Cerebellar nuclear complex (tissue), 1 donor: ENCODE results near the gene AGAP3.

Experiments used
- DNase-seq, 2 experiments: peaks; one replicate each; lab custom pipeline; 2025; lab: John Stamatoyannopoulos, UW

AGAP3 gene

DNA sequence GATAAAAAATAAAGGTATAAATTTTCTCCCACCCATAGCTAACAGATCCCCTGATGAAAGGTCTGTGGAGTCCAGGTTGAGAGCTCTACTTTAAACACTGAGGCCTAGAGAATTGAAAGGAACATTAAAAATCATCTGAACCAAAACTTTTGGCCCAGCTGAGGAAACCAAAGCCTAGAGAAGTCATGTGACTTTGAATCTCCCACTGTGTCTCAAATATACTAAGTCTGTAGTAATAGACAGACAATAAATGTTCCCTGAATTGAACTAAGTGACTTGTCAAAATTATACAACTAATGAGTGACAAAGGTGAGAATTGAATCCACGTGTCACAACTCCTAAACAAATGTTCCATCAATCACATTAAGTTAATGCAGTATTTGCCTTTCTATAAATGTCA lies 75.5 kb downstream of the AGAP3 start:
- no peak for DNase-seq

DNA sequence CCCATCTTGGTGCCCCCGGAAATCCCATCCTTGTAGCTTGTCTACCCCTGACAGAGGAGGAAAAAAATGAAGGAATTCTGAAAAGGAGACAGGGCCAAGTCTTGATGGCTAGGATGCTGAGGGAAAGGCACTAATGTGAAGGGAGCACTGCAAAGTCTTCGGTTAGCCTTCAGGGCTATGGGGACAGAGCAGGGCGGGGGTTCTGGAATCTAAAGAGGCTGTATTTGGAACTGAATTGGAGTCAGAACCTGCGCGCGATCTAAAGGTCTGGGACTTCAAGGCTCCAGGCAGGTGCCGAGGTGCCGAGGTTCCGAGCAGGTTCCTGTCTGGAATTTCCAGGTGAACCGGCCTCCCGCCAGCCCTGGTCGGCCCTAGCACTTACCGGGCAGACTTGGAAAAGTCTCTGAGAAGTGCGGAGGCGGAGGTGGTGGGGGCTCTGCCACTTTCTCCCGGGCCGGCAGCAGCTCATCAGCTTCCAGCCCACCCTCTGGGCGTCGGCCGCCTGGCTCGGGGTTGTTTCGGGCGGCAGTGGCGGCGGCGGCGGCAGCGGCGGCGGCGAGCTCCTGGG lies 80.4 kb downstream of the AGAP3 start:
- no peak for DNase-seq

GRCh38 chr7:151167197-151167961 lies 81.1 kb downstream of the AGAP3 start, which contains the start of gene GBX1:
Gene GBX1 (minus strand): TSS chr7:151167694. CDS start chr7:151167548, 146 bp downstream.
- DNase-seq: no peak

- DNase-seq: no peak
Measured at GRCh38 chr7:151168003-151168786, 81.9 kb downstream of the AGAP3 start.

- no peak for DNase-seq
Measured at GRCh38 chr7:151168787-151169162, 82.5 kb downstream of the AGAP3 start.

GRCh38 chr7:151172273-151173141 lies 86.2 kb downstream of the AGAP3 start:
- peak in 1 of 2 experiments; percentile 3 for DNase-seq

DNA sequence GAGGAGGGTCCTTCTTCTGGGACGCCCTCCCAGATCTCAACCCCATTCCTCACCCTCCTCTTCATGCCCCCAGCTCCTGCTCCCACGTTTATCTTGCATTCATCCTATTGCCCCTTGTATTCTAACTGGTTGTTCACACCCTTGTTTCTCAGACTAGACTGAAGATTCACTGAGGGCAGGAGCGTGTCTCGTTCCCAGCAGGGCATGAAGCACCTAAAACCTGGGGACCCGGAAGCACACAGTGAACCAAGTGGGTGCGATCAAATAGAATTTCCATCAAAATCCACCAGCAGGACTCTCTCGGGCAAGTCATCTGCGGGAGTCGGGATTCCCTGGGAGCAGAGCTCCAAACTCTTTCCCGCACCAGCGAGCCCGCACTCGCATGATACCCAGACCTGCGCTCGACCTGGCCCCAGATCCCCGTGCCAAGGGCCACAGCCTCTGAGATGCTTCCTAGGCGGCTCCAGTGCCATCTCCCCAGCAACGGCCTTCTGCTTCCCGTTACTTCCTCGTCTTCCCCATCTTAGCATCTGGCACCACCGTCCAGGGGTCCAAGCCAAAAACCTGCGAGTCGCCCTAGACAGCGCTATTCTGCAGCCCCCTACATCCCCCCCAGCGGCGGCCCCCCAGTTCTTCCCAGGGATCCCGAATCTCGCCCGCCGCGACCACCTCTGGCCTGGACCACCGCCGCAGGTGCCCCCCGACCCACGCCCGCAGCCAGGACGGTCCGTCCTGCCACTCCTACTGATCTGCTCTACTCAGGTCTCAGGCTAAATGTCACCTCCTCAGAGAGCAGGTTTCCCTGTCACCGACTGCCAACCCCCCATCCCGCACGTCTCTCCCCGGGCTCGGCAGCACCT lies 87.3 kb downstream of the AGAP3 start:
- DNase-seq: no peak

DNA sequence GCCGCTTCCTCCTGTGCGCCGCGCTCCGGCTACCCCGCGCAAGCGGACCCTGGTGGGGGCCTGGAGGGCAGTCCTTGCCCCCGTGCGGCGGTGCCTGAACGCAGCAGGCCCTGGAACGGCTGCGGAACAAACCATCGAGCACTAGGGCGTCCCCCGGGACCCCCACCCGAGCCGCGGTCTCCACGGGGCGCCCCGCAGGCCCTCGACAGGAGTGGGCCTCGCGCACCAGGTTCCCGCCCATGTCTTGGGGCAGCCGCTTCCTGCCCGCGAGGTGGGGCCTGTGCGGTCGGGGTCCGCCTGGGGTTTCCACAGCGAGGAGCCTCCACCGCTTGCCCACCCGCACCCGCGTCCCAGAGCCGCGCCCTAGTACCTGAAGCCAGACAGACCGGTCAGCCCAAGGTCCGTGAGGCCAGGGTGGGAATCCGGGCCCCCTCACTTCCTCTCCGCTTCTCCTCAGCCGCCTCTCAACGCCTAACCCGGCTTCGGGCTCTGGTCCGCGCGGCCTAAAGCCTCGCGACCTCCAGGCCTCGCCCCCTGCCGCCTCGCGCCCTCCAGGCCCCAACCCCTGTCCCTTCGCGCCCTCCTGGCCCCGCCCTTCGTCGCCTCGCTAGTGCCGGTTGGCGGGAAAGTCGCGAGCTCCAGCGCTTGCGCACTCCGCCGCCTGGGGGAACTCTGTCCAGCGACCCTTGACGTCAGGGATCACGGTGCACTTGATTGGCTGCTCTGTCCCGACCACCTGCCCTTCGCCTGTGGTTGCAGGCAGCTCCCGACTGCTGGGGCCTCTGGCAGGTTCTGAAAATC lies 88.2 kb downstream of the AGAP3 start:
- no peak for DNase-seq

GRCh38 chr7:151175047-151175792 lies 88.9 kb downstream of the AGAP3 start:
- no peak for DNase-seq

DNA sequence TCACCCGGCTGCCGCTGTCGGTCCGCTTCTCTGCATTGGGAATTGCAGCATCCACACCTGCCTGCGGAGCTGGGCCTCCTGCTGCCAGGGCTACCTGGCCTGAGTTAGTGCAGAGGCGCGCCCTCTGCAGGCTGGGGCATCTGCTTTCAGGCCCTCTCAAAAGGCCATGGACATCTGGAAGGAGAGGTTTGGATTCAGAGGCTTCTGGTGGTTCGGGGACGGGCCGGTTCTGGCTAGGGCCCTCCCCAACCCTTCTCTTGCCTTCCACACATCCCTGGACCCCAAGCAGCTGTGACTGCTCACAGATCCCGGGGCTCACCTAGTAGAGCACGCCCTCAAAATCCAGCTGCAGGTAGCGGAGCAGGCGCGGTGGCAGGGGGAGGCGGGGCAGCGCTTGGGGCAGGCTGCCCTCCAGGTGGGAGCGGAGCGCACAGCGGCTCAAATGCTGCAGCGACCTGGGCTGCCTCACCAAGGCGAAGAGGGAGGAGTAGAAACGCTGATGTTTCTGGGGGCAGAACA lies 89.6 kb downstream of the AGAP3 start:
- DNase-seq: no peak

- no peak for DNase-seq
Measured at GRCh38 chr7:151176401-151176800, 90.1 kb downstream of the AGAP3 start.

DNA sequence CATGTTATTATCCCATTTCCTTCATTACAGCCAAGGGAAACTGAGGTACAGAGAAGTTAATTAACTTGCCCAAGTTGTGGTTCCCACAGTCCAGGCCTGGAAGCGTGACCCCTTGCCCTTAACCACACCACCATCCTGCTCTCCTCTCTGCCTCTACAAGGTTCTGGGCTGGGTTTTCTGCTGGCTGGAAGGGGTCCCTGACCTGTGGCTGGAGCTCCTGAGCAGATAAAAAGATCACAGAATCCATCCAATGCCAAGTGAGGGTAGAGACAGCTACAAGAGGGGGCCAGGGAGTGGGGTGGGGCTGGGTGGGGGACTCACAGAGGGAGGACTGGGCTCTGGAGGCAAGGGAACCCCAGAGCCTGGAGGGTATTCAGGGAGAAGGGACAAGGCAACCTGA lies 91.0 kb downstream of the AGAP3 start:
- DNase-seq: no peak

DNA sequence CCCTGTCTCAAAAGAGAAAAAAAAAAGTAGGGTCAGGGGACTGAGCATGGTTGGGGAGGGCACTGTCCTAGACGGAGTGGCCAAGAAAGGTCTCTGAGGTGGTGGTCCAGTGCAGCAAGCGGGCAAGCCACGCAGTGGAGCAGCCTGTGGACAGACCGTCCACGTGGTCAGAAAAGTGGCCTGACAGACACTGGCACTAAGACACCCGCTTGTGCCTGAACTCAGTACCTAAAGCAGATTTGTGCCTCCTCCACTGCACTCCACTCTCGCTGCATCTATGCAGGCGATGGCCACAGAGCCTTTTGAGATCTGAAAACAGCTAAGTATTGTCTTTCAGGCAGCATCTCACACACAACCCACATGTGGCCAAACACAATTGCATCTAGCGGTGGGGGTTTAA lies 92.0 kb downstream of the AGAP3 start:
- DNase-seq: no peak

- no peak for DNase-seq
Measured at GRCh38 chr7:151178831-151179230, 92.6 kb downstream of the AGAP3 start.

DNA sequence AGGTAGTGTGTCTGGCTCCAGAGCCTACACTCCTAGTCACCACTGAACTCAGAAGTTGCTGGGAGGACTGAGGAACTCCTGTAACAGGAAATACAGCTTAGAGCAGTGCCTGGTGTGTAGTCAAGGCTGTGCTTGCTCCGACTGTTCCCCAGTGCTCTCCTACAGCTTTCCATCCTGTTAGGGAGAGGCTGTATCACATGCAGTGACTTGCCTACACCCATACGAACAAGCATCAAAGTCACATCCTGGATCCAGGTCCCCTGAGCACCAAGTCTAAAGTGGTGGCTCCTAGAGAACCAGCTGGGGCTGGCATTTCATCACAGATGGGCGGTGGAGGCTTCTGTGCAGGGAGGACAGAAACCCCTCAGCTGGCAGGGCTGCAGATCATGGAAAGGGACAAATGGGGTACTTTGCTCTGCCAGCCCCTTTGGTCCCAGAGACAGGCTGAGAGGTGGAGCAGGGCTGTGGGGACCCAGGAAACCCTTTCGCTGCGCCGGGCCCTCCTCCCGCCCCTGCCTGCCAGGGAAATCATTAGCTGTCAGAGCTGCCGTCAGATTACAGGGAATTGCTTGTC lies 93.1 kb downstream of the AGAP3 start:
- DNase-seq: no peak

GRCh38 chr7:151179946-151180345 lies 93.7 kb downstream of the AGAP3 start:
- DNase-seq: no peak

GRCh38 chr7:151181011-151181431 lies 94.7 kb downstream of the AGAP3 start:
- no peak for DNase-seq

- DNase-seq: no peak
Measured at GRCh38 chr7:151185762-151186639, 99.7 kb downstream of the AGAP3 start.
